Smooth muscle cell (in vitro differentiated cells): Measurements from ENCODE around the gene PLCH2. TPM values are rescaled to one million over a fixed set of nuclear protein-coding genes. Genes with fewer than 3 reads are reported as not detected.

ENCODE experiments used
- DNase-seq: peaks from one replicate; lab custom pipeline; 2025; ENCODE audit not compliant: unreplicated experiment; lab: John Stamatoyannopoulos, UW
- H2AFZ ChIP-seq: fragments of 200-600 bp; sonication (generic); 2 replicates; pipeline ENCODE4 v1.6.0; 2016; ENCODE audit warnings: antibody characterized with exemption, low read depth, mild to moderate bottlenecking
- H3F3A ChIP-seq: fragments of 200-600 bp; sonication (generic); 2 replicates; pipeline ENCODE4 v1.6.0; 2017; ENCODE audit warnings: antibody characterized with exemption, low read depth
- H3K27ac ChIP-seq: fragments of 200-600 bp; sonication (generic); 2 replicates; pipeline ENCODE4 v1.5.1; 2016; ENCODE audit warnings: low read depth, mild to moderate bottlenecking
- H3K27me3 ChIP-seq: fragments of 200-600 bp; sonication (generic); 2 replicates; pipeline ENCODE4 v1.6.1; 2016; ENCODE audit warnings: low read depth, mild to moderate bottlenecking
- H3K36me3 ChIP-seq: fragments of 200-600 bp; sonication (generic); 2 replicates; pipeline ENCODE4 v1.5.1; 2016; ENCODE audit warnings: low read depth
- H3K4me1 ChIP-seq: fragments of 200-600 bp; sonication (generic); 2 replicates; pipeline ENCODE4 v1.5.1; 2016; ENCODE audit warnings: low read depth
- H3K4me2 ChIP-seq: fragments of 200-600 bp; sonication (generic); 2 replicates; pipeline ENCODE4 v1.6.0; 2016; ENCODE audit warnings: mild to moderate bottlenecking
- H3K4me3 ChIP-seq: fragments of 200-600 bp; sonication (generic); 2 replicates; pipeline ENCODE4 v1.5.1; 2016; ENCODE audit warnings: mild to moderate bottlenecking
- H3K79me2 ChIP-seq: fragments of 200-600 bp; sonication (generic); 2 replicates; pipeline ENCODE4 v1.6.0; 2016; ENCODE audit warnings: low read depth, mild to moderate bottlenecking
- H3K9ac ChIP-seq: fragments of 200-600 bp; sonication (generic); 2 replicates; pipeline ENCODE4 v1.6.0; 2016; ENCODE audit warnings: low read depth
- H3K9me3 ChIP-seq: fragments of 200-600 bp; sonication (generic); replicated peaks from 2 replicates; pipeline ENCODE4 v1.5.1; 2016; ENCODE audit warnings: low read depth
- H4K20me1 ChIP-seq: fragments of 200-600 bp; sonication (generic); 2 replicates; pipeline ENCODE4 v1.6.0; 2016; ENCODE audit warnings: low read depth
- CTCF ChIP-seq: fragments of 200-600 bp; sonication (generic); IDR thresholded peaks from 2 replicates; pipeline ENCODE4 v1.5.1; 2017; ENCODE audit warnings: borderline replicate concordance, mild to moderate bottlenecking, antibody characterized with exemption; ENCODE audit not compliant: insufficient read depth, poor library complexity, severe bottlenecking
- WGBS: methylation state at CpG from one replicate; pipeline ENCODE4 v1.1.7; 2016; ENCODE audit warnings: low lambda C conversion rate; 5-methylcytosine and 5-hydroxymethylcytosine counted together
- polyA plus RNA-seq: library from polyadenylated mRNA; unstranded; fragments of >200 nt; fragmentation: Nextera tagmentation; extraction: Ambion mirVana; gene quantifications from 2 replicates; pipeline ENCODE4 v1.2.1, GENCODE V29; 2016
- total RNA-seq: library from RNA; depleted of rRNA; stranded (reverse); fragments of >200 nt; gene quantifications from 2 replicates; pipeline ENCODE4 v1.2.3, GENCODE V29; 2014

Gene PLCH2
- total and polyA plus RNA-seq, 2 experiments from 2014 or later: 0.09 to 0.13 TPM

- Histone ChIP-seq H3K79me2 (peaks cover 17% of the 10 kb centered on the region), H3K27me3 (no peaks in the 10 kb centered on the region), H3K9ac (no peak overlapping the region), H3K4me1 (no peaks in the 10 kb centered on the region), H3K27ac (no peak overlapping the region), H3F3A (no peaks in the 10 kb centered on the region), H3K36me3 (no peaks in the 10 kb centered on the region), H3K4me2 (no peak overlapping the region), H3K9me3 (no peaks in the 10 kb centered on the region), H3K4me3 (no peak overlapping the region), H4K20me1 (peaks cover 57% of the 10 kb centered on the region), H2AFZ (no peak overlapping the region)
- TF ChIP-seq CTCF: no peak
- DNase-seq: no peak
- 95% methylated on average over 26 of the region's 26 CpGs for WGBS
These were observed 42.4 kb downstream of the PLCH2 start for GRCh38 chr1:2518528-2518927.

GRCh38 chr1:2519029-2519685 lies 43.1 kb downstream of the PLCH2 start:
- Histone ChIP-seq H3K4me3 (no peak overlapping the region), H3F3A (no peaks in the 10 kb centered on the region), H3K4me2 (no peak overlapping the region), H2AFZ (no peak overlapping the region), H3K36me3 (no peaks in the 10 kb centered on the region), H4K20me1 (peaks cover 63% of the 10 kb centered on the region), H3K79me2 (peaks cover 23% of the 10 kb centered on the region), H3K27ac (no peak overlapping the region), H3K27me3 (no peaks in the 10 kb centered on the region), H3K9ac (no peak overlapping the region), H3K4me1 (no peaks in the 10 kb centered on the region), H3K9me3 (no peaks in the 10 kb centered on the region)
- WGBS: 87% methylated on average over 23 of the region's 25 CpGs
- no peak for DNase-seq
- no peak for TF ChIP-seq CTCF

GRCh38 chr1:2519729-2520128 lies 43.6 kb downstream of the PLCH2 start:
- Histone ChIP-seq H3K4me3 (no peak overlapping the region), H3K36me3 (no peaks in the 10 kb centered on the region), H3K4me2 (no peak overlapping the region), H3K27me3 (no peaks in the 10 kb centered on the region), H2AFZ (no peak overlapping the region), H4K20me1 (peaks cover 69% of the 10 kb centered on the region), H3K4me1 (no peaks in the 10 kb centered on the region), H3K27ac (no peak overlapping the region), H3K9me3 (no peaks in the 10 kb centered on the region), H3K9ac (no peak overlapping the region), H3K79me2 (peaks cover 29% of the 10 kb centered on the region), H3F3A (no peaks in the 10 kb centered on the region)
- WGBS: 97% methylated on average over 19 of the region's 30 CpGs
- TF ChIP-seq CTCF: no peak
- no peak for DNase-seq

- Histone ChIP-seq H3K9ac (no peak overlapping the region), H3K9me3 (no peaks in the 10 kb centered on the region), H3K36me3 (no peaks in the 10 kb centered on the region), H3K4me1 (peaks cover 4% of the 10 kb centered on the region), H3K79me2 (peaks cover 34% of the 10 kb centered on the region), H3F3A (no peaks in the 10 kb centered on the region), H3K27ac (no peak overlapping the region), H3K4me2 (no peak overlapping the region), H3K27me3 (no peaks in the 10 kb centered on the region), H3K4me3 (no peak overlapping the region), H2AFZ (no peak overlapping the region), H4K20me1 (peaks cover 71% of the 10 kb centered on the region)
- WGBS: 96% methylated on average over 18 of the region's 20 CpGs
- no peak for DNase-seq
- no peak for TF ChIP-seq CTCF
These were observed 44.1 kb downstream of the PLCH2 start for GRCh38 chr1:2520206-2520605.
